NCI-H2107 treated with DMSO at 0.1 percent for 48 hours (cell line): Measurements from ENCODE around the gene ARHGAP5.

Experiments
- DNase-seq: peaks from one replicate; lab custom pipeline; 2025; ENCODE audit not compliant: unreplicated experiment; lab: John Stamatoyannopoulos, UW

Gene ARHGAP5

DNA sequence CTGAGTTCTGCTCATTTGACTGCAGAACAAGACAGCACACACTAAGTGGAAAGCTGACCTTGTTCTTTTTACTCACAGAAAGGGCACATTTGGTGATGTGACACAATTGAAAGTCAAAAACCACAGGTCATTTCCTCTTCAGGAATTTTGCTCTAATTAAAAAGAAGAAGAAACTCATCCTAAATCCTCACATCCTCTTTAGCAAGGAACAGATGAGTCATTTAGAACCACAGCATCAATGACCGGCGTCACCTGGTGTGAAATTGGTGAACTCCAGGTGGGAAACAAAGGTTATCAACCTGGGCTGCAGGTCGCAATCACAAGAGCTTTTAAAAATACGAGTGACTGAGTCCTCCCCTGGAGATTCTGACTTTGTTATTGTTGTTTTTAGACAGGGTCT is 128.9 kb downstream of the ARHGAP5 start:
- no peak for DNase-seq

DNA sequence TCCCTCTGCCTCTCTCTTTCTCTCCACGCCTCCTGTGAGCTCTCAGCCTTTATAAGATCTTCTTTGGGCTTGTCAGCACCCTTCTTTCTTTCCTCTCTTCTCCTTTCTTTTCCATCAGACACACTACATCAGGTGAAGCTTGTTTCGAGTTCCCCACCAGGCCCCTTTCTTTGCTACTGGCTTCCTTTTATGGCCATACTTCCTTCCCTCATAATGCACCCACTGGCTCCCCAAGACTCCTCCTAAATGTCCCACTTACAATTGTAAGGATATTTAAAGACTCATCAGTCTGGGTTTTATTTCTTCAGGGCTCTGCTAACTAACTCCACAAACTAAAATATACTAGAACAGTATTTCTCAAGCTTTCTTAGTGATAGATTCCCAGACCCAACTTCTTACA is 129.4 kb downstream of the ARHGAP5 start:
- DNase-seq, result no peak

DNA sequence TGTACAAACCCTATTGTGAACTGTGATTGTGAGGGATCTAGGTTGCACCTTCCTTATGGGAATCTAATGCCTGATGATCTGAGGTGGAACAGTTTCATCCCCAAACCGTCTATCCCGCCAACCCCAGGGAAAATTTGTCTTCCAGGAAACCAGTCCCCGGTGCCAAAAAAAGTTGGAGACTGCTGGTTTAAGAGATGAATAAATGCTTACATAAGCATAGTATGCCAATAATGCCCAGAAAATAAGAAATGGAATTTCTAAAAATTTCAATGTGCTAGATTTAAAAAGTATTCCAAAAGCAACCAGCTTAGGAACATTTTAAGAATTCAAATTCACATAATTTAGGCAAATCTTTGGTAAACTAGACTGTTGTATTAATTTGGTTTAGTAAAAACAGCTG is 131.4 kb downstream of the ARHGAP5 start:
- DNase-seq, result no peak
